Activated CD4-positive, alpha-beta T cell treated with anti-CD3 and anti-CD28 coated beads for 24 hours (primary cell): ENCODE results near the gene METTL16.

Experiments
- DNase-seq, 2 donors: peaks; one replicate each; pipeline ENCODE4 v3.0.0-alpha.2; 2020; ENCODE audit warnings: low read depth in 2 of 2

Gene METTL16

GRCh38 chr17:2380950-2381649, 130.6 kb downstream of the METTL16 start:
- DNase-seq = no peak

- DNase-seq = no peak
Measured at GRCh38 chr17:2380226-2380922, 131.3 kb downstream of the METTL16 start.

- no peak for DNase-seq
Measured at GRCh38 chr17:2379489-2380225, 132.0 kb downstream of the METTL16 start.

- no peak for DNase-seq
Measured at GRCh38 chr17:2378905-2379304, 132.8 kb downstream of the METTL16 start.

GRCh38 chr17:2377659-2378058, 134.0 kb downstream of the METTL16 start:
- no peak for DNase-seq

- DNase-seq = no peak
Measured at GRCh38 chr17:2376107-2376506, 135.6 kb downstream of the METTL16 start.

- DNase-seq = no peak
Measured at GRCh38 chr17:2375406-2375805, 136.3 kb downstream of the METTL16 start.

GRCh38 chr17:2374549-2375285, 137.0 kb downstream of the METTL16 start:
- no peak for DNase-seq

- no peak for DNase-seq
Measured at GRCh38 chr17:2373179-2373578, 138.5 kb downstream of the METTL16 start.

- DNase-seq = no peak
Measured at GRCh38 chr17:2372681-2373080, 139.0 kb downstream of the METTL16 start.

- DNase-seq = no peak
Measured at GRCh38 chr17:2372180-2372579, 139.5 kb downstream of the METTL16 start.

- no peak for DNase-seq
Measured at GRCh38 chr17:2371183-2372130, 140.2 kb downstream of the METTL16 start.

GRCh38 chr17:2370211-2370589, 141.5 kb downstream of the METTL16 start:
- no peak for DNase-seq

- no peak for DNase-seq
Measured at GRCh38 chr17:2369551-2370210, 142.0 kb downstream of the METTL16 start.

- no peak for DNase-seq
Measured at GRCh38 chr17:2369039-2369438, 142.6 kb downstream of the METTL16 start.

- DNase-seq = no peak
Measured at GRCh38 chr17:2368359-2368758, 143.3 kb downstream of the METTL16 start.

- DNase-seq = no peak
Measured at GRCh38 chr17:2366747-2367494, 144.8 kb downstream of the METTL16 start.
